Skeletal muscle satellite cell (primary cell): ENCODE results near the gene PTPA.

Experiments
- H3K27me3 ChIP-seq: 2 replicates; pipeline ENCODE4 v1.7.0; 2013; ENCODE audit warnings: low read length; ENCODE audit not compliant: control insufficient read depth, insufficient read depth
- H3K36me3 ChIP-seq: 2 replicates; pipeline ENCODE4 v1.7.0; 2013; ENCODE audit warnings: mild to moderate bottlenecking, control low read depth, low read length; ENCODE audit not compliant: insufficient read depth
- H3K4me1 ChIP-seq: 2 replicates; pipeline ENCODE4 v1.7.0; 2013; ENCODE audit warnings: low read length; ENCODE audit not compliant: control insufficient read depth, insufficient read depth
- H3K4me2 ChIP-seq: 2 replicates; pipeline ENCODE4 v1.7.0; 2013; ENCODE audit warnings: mild to moderate bottlenecking, low read length
- H3K4me3 ChIP-seq: 2 replicates; pipeline ENCODE4 v1.7.0; 2013; ENCODE audit warnings: low read length
- H3K9ac ChIP-seq: 2 replicates; pipeline ENCODE4 v1.7.0; 2013; ENCODE audit warnings: mild to moderate bottlenecking, low read depth, low read length, moderate library complexity
- H3K9me3 ChIP-seq: replicated peaks from 2 replicates; pipeline ENCODE4 v1.7.0; 2013; ENCODE audit warnings: mild to moderate bottlenecking, control low read depth, low read length

Gene PTPA

DNA sequence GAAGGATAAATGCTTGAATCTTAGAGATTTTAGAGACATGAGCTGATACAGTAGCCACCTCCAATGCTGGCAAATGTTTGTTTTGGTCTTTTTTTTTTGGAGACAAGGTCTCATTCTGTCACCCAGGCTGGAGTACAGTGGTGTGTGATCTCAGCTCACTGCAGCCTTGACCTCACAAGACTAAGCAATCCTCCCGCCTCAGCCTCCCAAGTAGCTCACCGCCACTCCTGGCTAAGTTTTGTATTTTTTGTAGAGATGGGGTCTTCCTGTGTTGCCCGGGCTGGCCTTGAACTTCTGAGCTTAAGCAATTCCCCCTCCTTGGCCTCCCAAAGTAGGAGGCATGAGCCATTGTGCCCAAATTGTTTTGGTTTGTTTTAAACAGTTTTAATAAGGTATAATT lies 37.1 kb upstream of the PTPA start:
- Histone ChIP-seq H3K36me3 (no peaks in the 10 kb centered on the region), H3K27me3 (no peaks in the 10 kb centered on the region), H3K9ac (no peak overlapping the region), H3K4me2 (no peak overlapping the region), H3K4me1 (no peaks in the 10 kb centered on the region), H3K4me3 (no peak overlapping the region), H3K9me3 (no peaks in the 10 kb centered on the region)

DNA sequence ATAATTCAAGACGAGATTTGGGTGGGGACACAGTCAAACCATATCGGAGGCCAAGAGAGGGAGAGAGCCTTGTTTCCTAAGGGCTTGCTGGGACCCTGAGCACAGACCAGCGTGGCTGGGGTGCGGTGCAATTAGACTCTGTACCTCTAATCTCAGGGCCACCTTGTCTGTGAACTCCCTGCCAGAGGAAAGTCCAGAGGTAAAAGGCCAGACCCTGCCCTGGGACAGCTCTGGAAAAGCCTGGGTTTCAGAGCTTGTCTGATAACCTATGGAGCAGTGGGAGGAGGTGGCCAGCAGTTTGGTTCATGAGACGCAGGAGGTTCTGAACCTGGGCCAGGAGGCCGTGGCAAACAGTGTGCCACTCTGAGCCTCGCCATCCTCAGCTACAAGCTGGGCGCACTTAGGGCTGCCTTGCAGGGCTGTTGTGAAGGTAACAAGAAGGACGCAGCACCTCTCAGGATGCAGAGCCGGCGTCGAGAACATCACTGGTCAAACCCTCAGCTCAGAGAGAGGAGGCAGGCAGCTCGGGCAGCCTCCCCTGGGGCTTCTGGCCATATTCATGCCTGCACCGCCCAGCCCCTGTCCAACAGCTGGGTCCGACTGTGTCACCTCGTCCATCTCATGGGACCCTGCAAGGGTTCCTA lies 35.1 kb upstream of the PTPA start:
- H3K9ac ChIP-seq = no peak overlapping the region
- no peaks in the 10 kb centered on the region for H3K27me3 ChIP-seq
- H3K4me3 ChIP-seq = no peak overlapping the region
- no peak overlapping the region for H3K4me2 ChIP-seq
- H3K36me3 ChIP-seq = no peaks in the 10 kb centered on the region
- H3K9me3 ChIP-seq = no peaks in the 10 kb centered on the region
- peaks cover 6% of the 10 kb centered on the region for H3K4me1 ChIP-seq

DNA sequence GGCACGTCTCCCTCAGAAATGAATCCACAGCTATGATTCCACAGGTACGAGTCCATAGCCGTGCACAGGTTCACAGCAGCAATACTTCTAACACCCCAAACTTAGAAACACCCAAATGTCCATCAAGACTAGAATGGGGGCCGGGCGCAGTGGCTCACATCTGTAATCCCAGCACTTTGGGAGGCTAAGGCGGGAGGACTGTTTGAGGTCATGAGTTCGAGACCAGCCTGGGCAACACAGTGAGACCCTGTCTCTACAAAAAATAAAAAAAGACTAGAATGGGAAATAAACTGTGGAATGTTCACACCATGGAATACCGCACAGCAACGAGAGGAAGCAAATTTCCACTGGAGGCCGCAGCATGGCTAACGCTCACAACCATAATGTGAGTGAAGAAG lies 34.6 kb upstream of the PTPA start:
- H3K9me3 ChIP-seq = no peaks in the 10 kb centered on the region
- no peak overlapping the region for H3K9ac ChIP-seq
- H3K4me3 ChIP-seq = no peak overlapping the region
- H3K4me2 ChIP-seq = no peak overlapping the region
- H3K27me3 ChIP-seq = no peaks in the 10 kb centered on the region
- no peaks in the 10 kb centered on the region for H3K36me3 ChIP-seq
- H3K4me1 ChIP-seq = peaks cover 8% of the 10 kb centered on the region

DNA sequence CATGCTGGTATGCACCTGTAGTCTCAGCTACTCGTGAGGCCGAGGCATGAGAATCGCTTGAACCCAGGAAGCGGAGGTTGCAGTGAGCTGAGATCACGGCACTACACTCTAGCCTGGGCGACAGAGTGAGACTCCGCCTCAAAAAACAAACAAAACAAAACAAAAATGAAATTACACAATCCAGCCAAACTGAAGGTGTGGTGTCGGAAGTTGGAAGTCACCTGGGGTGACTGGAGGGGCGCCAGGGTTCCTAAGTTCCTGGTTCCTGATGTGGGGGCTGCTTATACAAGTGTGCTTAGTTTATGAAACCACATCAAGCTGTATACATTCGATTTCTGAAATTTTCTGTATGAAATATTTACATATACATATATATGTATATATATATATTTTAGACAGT lies 34.0 kb upstream of the PTPA start:
- no peaks in the 10 kb centered on the region for H3K36me3 ChIP-seq
- peaks cover 14% of the 10 kb centered on the region for H3K4me1 ChIP-seq
- H3K9ac ChIP-seq = no peak overlapping the region
- no peaks in the 10 kb centered on the region for H3K27me3 ChIP-seq
- H3K4me3 ChIP-seq = no peak overlapping the region
- H3K4me2 ChIP-seq = no peak overlapping the region
- no peaks in the 10 kb centered on the region for H3K9me3 ChIP-seq

DNA sequence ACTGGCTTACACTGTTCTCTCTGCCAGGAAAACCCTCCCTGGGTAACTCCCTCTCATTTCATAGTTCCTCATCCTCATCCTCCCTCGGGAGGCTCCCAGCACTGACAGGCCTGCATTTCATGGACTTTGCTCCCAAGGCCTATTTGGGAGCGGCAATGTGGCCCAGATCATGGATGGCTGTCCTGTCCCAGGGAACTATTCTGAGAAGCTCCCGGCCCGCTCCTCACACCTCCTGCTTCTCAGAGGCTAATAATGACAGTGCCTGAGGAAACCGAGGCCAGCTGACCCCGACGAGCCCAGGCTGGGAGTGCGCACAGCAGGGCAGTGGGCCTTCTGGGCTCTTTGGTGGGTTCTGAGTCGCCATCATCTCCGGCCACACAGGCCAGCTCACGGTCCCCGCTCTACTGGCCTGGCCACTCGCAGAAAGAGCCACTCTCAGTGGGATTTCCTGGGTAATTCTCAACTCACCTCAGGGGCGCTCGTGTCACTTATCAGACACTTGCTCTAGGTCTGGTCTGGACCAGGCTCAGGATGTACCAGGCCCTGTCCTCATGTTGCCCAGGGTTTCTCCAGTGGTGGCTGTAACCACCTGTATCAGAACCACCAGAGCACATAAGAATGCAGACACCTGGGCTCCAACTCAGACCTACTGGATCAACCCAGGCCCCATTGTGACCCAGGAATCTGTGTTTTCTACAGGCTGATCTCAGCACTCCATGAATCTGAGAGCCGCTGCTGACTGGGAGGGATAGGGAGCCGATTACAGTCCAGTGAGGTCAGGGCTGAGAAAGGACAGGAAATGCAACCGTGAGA lies 32.3 kb upstream of the PTPA start:
- H3K9ac ChIP-seq = no peak overlapping the region
- no peaks in the 10 kb centered on the region for H3K36me3 ChIP-seq
- H3K4me3 ChIP-seq = no peak overlapping the region
- peaks cover 16% of the 10 kb centered on the region for H3K4me1 ChIP-seq
- no peaks in the 10 kb centered on the region for H3K9me3 ChIP-seq
- H3K27me3 ChIP-seq = no peaks in the 10 kb centered on the region
- no peak overlapping the region for H3K4me2 ChIP-seq

DNA sequence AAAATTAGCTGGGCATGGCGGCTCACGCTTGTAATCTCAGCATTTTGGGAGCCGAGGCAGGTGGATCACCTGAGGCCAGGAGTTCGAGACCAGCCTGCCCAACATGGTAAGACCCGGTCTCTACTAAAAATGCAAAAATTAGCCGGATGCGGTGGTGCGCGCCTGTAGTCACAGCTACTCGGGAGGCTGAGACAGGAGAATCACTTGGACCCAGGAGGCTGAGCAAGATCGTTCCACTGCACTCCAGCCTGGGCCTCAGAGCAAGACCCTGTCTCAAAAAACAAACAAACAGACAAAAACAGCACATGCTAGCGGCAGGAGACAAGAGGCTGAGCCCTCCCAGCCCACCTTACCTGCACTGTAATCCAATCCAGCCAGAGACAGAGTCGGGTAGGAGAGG lies 31.4 kb upstream of the PTPA start:
- H3K4me2 ChIP-seq = peak overlapping the region; percentile 97
- no peaks in the 10 kb centered on the region for H3K36me3 ChIP-seq
- H3K9me3 ChIP-seq = no peaks in the 10 kb centered on the region
- no peaks in the 10 kb centered on the region for H3K27me3 ChIP-seq
- H3K4me3 ChIP-seq = peak overlapping the region; percentile 82
- no peak overlapping the region for H3K9ac ChIP-seq
- H3K4me1 ChIP-seq = peaks cover 16% of the 10 kb centered on the region

DNA sequence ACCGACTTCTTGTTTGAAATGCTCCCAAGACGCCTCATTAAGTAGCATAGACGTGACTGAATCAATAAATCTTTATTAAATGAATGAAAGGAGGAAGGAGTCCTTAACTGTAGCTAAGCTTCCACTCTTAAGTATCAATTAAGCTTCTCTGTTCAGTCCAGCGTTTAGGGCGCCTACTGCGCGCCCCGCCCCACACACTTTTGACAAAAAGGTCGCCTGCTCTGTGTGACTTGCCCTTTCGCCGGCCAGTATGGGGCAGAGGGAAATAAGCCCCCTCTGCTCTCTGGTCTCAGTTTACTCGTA lies 31.0 kb upstream of the PTPA start:
- Histone ChIP-seq H3K27me3 (no peaks in the 10 kb centered on the region), H3K9me3 (no peaks in the 10 kb centered on the region), H3K9ac (peak overlapping the region; percentile 56), H3K4me3 (peak overlapping the region; percentile 82), H3K36me3 (peaks cover 2% of the 10 kb centered on the region), H3K4me2 (peak overlapping the region; percentile 97), H3K4me1 (peaks cover 16% of the 10 kb centered on the region)

DNA sequence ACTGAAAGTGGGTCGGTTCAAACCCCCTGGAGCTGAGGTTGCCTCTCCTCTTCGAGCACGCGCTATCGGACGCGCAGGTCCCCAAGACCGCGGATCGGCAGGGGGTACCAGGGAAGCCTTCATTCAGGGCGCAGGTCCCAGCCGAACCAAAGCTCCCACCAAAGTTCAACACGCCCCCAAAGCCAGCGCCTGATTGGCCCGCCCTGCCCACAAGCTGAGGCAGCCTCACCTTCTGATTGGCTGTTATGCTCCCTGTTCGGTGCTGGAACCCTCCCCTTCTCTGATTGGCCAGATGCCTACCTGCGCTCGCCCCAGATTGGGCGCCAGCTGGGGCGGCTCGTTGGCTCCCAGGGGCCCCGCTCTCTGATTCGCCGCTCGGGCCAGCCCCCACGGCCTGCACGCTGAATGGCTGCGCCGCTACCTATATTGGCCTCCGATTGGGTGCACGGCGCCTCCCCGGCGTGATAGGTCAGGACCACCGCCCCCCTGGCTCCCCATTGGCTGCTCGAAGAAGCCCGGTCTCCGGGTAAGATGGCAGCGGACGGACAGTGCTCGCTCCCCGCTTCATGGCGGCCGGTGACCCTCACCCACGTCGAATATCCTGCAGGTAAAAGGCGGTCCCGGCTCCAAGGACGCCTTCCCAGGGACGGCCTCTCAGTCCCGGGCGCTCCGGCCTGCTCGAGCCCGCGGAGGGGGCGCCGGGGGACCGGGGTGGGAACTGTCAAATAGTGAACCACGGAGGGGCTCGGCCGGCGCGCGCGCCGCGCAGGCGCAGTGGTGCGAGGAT lies 30.4 kb upstream of the PTPA start, which contains the start of gene DOLPP1:
DOLPP1 (plus strand) TSS at position 511 of the 787 bp plus-strand sequence; CDS start at position 532, 21 bp downstream.
- Histone ChIP-seq H3K9me3 (no peaks in the 10 kb centered on the region), H3K27me3 (no peaks in the 10 kb centered on the region), H3K4me1 (peaks cover 16% of the 10 kb centered on the region), H3K4me3 (peak within 1 kb of the TSS; percentile 85), H3K36me3 (peaks cover 7% of the 10 kb centered on the region), H3K9ac (peak within 1 kb of the TSS; percentile 85), H3K4me2 (peak within 1 kb of the TSS; percentile 97)

DNA sequence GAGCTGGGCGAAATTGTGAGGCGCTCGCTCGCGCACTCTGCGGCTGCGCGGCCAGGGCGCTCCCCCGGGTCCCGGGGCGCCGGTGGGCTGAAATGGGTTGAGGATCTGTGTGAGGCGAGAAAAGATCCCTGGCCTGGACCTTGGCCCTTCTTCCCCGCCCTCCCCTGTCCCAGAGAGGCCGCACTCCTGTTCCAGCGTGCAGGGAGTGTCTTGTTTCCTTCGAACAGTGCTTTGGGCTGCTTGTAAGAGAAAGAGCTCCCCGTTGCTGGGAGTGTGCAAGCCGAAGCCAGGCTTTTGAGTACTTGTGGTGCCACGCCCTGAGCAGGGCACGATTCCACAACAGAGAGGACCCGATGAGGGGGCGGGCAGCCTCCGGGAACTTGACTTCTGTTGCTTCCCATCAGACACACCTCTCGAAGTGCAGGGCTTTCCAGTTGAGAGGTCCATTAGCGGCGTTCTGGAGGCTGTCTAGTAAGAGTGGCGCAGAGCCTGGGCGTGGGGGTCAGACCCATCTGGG lies 29.8 kb upstream of the PTPA start:
- Histone ChIP-seq H3K9me3 (no peaks in the 10 kb centered on the region), H3K36me3 (peaks cover 14% of the 10 kb centered on the region), H3K4me3 (peak overlapping the region; percentile 85), H3K27me3 (no peaks in the 10 kb centered on the region), H3K4me1 (peaks cover 16% of the 10 kb centered on the region), H3K4me2 (peak overlapping the region; percentile 97), H3K9ac (peak overlapping the region; percentile 85)

DNA sequence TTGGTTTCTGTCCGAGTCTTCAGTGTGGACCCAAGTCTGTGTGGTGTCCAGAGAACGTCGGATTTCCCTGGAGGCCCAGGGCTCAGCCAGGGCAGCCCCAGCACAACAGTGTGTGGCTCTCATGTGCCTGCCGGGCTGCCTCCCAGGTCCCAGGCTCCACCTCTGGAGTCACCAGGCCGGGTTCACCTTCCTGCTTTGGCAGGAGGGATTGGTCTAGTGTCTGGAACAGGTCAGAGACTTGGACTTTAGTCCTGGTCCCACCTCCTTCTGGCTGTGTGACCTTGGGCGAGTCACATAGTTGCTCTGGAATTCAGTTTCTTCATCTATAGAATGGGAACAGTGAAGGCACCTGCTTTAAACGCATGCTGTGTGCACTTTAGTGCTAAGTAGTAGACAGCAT lies 27.1 kb upstream of the PTPA start:
- H3K4me1 ChIP-seq = peaks cover 16% of the 10 kb centered on the region
- peaks cover 20% of the 10 kb centered on the region for H3K36me3 ChIP-seq
- H3K9me3 ChIP-seq = no peaks in the 10 kb centered on the region
- H3K4me3 ChIP-seq = no peak overlapping the region
- no peak overlapping the region for H3K4me2 ChIP-seq
- no peaks in the 10 kb centered on the region for H3K27me3 ChIP-seq
- no peak overlapping the region for H3K9ac ChIP-seq

DNA sequence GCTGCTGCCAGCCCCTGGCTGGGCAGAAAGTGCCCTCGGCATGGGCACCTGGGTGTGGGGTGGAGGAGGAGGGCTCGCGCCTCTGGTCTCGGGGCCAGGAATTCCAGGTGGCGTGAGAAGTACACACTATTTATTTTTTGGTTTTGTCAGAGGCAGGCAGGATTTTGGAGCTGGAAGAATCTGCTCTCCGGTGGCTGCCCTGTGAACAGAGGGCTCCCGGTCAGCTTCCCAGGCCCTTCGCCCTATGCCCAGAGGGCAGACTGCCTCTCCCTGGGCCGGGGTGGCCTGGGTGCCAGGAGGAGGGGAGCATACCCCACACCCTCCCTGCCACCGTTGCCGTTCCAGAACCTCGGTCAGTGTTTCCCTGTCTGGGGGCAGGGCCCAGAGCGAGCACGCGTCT lies 22.0 kb upstream of the PTPA start:
- H3K4me1 ChIP-seq = no peaks in the 10 kb centered on the region
- peaks cover 28% of the 10 kb centered on the region for H3K36me3 ChIP-seq
- no peak overlapping the region for H3K4me2 ChIP-seq
- H3K27me3 ChIP-seq = no peaks in the 10 kb centered on the region
- H3K9ac ChIP-seq = no peak overlapping the region
- no peaks in the 10 kb centered on the region for H3K9me3 ChIP-seq
- no peak overlapping the region for H3K4me3 ChIP-seq
